HG02588 (cell line): ENCODE data around the gene CSGALNACT2.
A peak's percentile ranks its signal among the peaks of the same experiment; 100 is the strongest.
"Not testable (repeated sequence)": the region's sequence is repeated elsewhere in the genome, so short reads cannot be mapped to it uniquely, and the experiment has no call there.

Experiments used
- ATAC-seq: cut with Tn5 transposase; IDR thresholded peaks from one replicate; pipeline ENCODE4 v1.9.1; 2021; ENCODE audit warnings: mild to moderate bottlenecking, moderate library complexity; ENCODE audit not compliant: unreplicated experiment

Gene CSGALNACT2

GRCh38 chr10:43137717-43138020, 576 bp upstream of the CSGALNACT2 start:
- ATAC-seq, result peak; percentile 21

GRCh38 chr10:43138757-43139241, 554 bp downstream of the CSGALNACT2 start:
- peak; percentile 35 for ATAC-seq

- no peak for ATAC-seq
Observed at GRCh38 chr10:43141421-43141820, 3.2 kb downstream of the CSGALNACT2 start.

GRCh38 chr10:43145311-43145710, 7.1 kb downstream of the CSGALNACT2 start:
- no peak for ATAC-seq

GRCh38 chr10:43145936-43146335, 7.7 kb downstream of the CSGALNACT2 start:
- ATAC-seq, result not testable (repeated sequence)

- no peak for ATAC-seq
Observed at GRCh38 chr10:43151371-43151770, 13.1 kb downstream of the CSGALNACT2 start.

- no peak for ATAC-seq
Observed at GRCh38 chr10:43153901-43154300, 15.7 kb downstream of the CSGALNACT2 start.

GRCh38 chr10:43155221-43155620, 17.0 kb downstream of the CSGALNACT2 start:
- no peak for ATAC-seq

GRCh38 chr10:43155741-43156140, 17.5 kb downstream of the CSGALNACT2 start:
- no peak for ATAC-seq

- no peak for ATAC-seq
Observed at GRCh38 chr10:43156590-43157341, 18.5 kb downstream of the CSGALNACT2 start.

GRCh38 chr10:43158636-43159035, 20.4 kb downstream of the CSGALNACT2 start:
- ATAC-seq, result no peak

GRCh38 chr10:43160046-43160920, 22.0 kb downstream of the CSGALNACT2 start:
- ATAC-seq, result peak; percentile 51

- ATAC-seq, result peak; percentile 77
Observed at GRCh38 chr10:43160921-43161255, 22.6 kb downstream of the CSGALNACT2 start.

GRCh38 chr10:43162604-43163003, 24.4 kb downstream of the CSGALNACT2 start:
- ATAC-seq, result no peak

- no peak for ATAC-seq
Observed at GRCh38 chr10:43166207-43166879, 28.1 kb downstream of the CSGALNACT2 start.

GRCh38 chr10:43166880-43167497, 28.7 kb downstream of the CSGALNACT2 start:
- ATAC-seq, result peak; percentile 85

GRCh38 chr10:43167498-43167889, 29.2 kb downstream of the CSGALNACT2 start:
- ATAC-seq, result no peak

GRCh38 chr10:43170491-43170890, 32.2 kb downstream of the CSGALNACT2 start:
- no peak for ATAC-seq

- no peak for ATAC-seq
Observed at GRCh38 chr10:43172645-43173044, 34.4 kb downstream of the CSGALNACT2 start.

- no peak for ATAC-seq
Observed at GRCh38 chr10:43173120-43173519, 34.9 kb downstream of the CSGALNACT2 start.

GRCh38 chr10:43174969-43175368, 36.7 kb downstream of the CSGALNACT2 start:
- ATAC-seq, result no peak
